ENCODE results near the gene GRIN1.

Gene GRIN1

DNA sequence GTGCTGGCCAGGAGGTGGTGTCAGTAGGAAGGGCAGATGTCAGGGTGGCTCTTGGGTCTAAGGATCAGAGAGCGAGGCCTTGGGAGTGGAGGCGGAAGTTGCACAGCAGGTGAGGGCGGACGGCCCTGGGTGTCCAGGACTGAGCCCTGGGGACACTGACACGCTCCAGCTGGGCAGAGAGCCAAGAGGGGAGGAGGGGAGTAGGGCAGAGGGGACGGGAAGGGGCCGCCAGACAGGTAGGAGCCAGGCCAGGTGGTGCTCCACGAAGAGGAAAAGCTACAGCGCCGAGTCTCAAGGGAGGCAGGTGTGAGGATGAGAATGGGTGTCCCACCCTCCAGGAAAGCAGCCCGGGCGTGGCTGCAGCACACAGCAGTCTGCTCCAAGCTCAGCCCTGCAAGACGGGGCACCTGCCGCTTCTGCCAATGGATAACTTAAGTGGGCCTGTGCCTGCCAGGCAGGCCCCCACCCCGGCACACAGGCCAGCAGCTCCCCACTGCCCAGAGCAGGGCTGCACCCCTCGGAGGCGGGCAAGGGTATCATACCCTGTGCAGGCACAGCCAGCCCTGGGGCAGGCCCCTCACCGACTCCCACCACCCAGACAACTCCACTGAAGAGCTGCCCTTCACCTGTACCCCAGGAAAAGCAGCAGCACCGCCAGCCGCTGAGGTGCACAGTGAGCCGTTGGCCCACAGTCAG, 56.7 kb downstream of the GRIN1 start:
- ChIA-PET POLR2A (interaction anchor here (0.6 to 3.1 kb wide), 7 partner anchors 21 to 66 kb away, joined by 3 to 18 read pairs (median 4); partner anchors contain the start of gene TUBB4B), CTCF (interaction anchor here (0.6 to 1.9 kb wide), 11 partner anchors 11 to 441 kb away, joined by 3 to 10 read pairs (median 3); partner anchors contain the start of gene RNF224)
- Histone ChIP-seq H3K4me1 (ENCODE audit: control insufficient read depth, insufficient read depth, low read length) (peaks cover 5% of the 10 kb centered on the region; the same call in 1 of the 2 replicates), H3K36me3 (ENCODE audit: control insufficient read depth in 2 of 2, insufficient read depth in 1 of 2, low read length in 2 of 2) (peaks cover 0 to 20% of the 10 kb centered on the region in 2 experiments; a peak in 1 of 3 replicates), H3K27ac (ENCODE audit: extremely low read depth, low read depth, low read length) (no peak overlapping the region), H3K9me3 (ENCODE audit: control insufficient read depth, insufficient read depth, low read depth, low read length) (no peaks in the 10 kb centered on the region), H3K4me3 (ENCODE audit: low read depth, low read length) (no peak overlapping the region)
- TF ChIP-seq, protein P1, sequence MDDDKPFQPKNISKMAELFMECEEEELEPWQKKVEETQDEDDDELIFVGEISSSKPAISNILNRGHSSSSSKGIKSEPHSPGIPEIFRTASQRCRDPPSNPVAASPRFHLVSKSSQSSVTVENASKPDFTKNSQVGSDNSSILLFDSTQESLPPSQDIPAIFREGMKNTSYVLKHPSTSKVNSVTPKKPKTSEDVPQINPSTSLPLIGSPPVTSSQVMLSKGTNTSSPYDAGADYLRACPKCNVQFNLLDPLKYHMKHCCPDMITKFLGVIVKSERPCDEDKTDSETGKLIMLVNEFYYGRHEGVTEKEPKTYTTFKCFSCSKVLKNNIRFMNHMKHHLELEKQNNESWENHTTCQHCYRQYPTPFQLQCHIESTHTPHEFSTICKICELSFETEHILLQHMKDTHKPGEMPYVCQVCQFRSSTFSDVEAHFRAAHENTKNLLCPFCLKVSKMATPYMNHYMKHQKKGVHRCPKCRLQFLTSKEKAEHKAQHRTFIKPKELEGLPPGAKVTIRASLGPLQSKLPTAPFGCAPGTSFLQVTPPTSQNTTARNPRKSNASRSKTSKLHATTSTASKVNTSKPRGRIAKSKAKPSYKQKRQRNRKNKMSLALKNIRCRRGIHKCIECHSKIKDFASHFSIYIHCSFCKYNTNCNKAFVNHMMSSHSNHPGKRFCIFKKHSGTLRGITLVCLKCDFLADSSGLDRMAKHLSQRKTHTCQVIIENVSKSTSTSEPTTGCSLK (tag by site-specific recombination; IDR thresholded peaks at IDR 0.05) = no peak
- no peak for TF ChIP-seq ZNF23 (tag by site-specific recombination; IDR thresholded peaks at IDR 0.05; ENCODE audit: borderline replicate concordance)
- no peak for TF ChIP-seq HOXC10 (CRISPR knock-in tag; IDR thresholded peaks at IDR 0.05)
- no peak for TF ChIP-seq ZNF174 (tag by site-specific recombination; IDR thresholded peaks at IDR 0.05)
- no peak for TF ChIP-seq OVOL3 (tag by site-specific recombination; IDR thresholded peaks at IDR 0.05)
- TF ChIP-seq, protein P2, sequence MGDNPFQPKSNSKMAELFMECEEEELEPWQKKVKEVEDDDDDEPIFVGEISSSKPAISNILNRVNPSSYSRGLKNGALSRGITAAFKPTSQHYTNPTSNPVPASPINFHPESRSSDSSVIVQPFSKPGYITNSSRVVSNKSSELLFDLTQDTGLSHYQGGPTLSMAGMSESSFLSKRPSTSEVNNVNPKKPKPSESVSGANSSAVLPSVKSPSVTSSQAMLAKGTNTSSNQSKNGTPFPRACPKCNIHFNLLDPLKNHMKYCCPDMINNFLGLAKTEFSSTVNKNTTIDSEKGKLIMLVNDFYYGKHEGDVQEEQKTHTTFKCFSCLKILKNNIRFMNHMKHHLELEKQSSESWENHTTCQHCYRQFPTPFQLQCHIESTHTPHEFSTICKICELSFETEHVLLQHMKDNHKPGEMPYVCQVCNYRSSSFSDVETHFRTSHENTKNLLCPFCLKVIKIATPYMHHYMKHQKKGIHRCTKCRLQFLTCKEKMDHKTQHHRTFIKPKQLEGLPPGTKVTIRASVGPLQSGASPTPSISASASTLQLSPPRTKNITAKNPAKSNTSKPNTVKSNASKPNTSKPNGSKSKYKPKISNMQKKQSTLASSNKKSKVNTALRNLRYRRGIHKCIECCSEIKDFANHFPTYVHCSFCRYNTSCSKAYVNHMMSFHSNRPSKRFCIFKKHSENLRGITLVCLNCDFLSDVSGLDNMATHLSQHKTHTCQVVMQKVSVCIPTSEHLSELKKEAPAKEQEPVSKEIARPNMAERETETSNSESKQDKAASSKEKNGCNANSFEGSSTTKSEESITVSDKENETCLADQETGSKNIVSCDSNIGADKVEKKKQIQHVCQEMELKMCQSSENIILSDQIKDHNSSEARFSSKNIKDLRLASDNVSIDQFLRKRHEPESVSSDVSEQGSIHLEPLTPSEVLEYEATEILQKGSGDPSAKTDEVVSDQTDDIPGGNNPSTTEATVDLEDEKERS (tag by site-specific recombination; IDR thresholded peaks at IDR 0.05) = no peak
- TF ChIP-seq ZSCAN16 (tag by site-specific recombination; IDR thresholded peaks at IDR 0.05) = no peak
- no peak for TF ChIP-seq ZNF248 (tag by site-specific recombination; IDR thresholded peaks at IDR 0.05)
- TF ChIP-seq, protein P3, sequence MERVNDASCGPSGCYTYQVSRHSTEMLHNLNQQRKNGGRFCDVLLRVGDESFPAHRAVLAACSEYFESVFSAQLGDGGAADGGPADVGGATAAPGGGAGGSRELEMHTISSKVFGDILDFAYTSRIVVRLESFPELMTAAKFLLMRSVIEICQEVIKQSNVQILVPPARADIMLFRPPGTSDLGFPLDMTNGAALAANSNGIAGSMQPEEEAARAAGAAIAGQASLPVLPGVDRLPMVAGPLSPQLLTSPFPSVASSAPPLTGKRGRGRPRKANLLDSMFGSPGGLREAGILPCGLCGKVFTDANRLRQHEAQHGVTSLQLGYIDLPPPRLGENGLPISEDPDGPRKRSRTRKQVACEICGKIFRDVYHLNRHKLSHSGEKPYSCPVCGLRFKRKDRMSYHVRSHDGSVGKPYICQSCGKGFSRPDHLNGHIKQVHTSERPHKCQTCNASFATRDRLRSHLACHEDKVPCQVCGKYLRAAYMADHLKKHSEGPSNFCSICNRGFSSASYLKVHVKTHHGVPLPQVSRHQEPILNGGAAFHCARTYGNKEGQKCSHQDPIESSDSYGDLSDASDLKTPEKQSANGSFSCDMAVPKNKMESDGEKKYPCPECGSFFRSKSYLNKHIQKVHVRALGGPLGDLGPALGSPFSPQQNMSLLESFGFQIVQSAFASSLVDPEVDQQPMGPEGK (tag by site-specific recombination; IDR thresholded peaks at IDR 0.05) = peak; percentile 64
- TF ChIP-seq, protein P4, sequence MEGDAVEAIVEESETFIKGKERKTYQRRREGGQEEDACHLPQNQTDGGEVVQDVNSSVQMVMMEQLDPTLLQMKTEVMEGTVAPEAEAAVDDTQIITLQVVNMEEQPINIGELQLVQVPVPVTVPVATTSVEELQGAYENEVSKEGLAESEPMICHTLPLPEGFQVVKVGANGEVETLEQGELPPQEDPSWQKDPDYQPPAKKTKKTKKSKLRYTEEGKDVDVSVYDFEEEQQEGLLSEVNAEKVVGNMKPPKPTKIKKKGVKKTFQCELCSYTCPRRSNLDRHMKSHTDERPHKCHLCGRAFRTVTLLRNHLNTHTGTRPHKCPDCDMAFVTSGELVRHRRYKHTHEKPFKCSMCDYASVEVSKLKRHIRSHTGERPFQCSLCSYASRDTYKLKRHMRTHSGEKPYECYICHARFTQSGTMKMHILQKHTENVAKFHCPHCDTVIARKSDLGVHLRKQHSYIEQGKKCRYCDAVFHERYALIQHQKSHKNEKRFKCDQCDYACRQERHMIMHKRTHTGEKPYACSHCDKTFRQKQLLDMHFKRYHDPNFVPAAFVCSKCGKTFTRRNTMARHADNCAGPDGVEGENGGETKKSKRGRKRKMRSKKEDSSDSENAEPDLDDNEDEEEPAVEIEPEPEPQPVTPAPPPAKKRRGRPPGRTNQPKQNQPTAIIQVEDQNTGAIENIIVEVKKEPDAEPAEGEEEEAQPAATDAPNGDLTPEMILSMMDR (tag by site-specific recombination; IDR thresholded peaks at IDR 0.05) = no peak
- no peak for TF ChIP-seq ZNF776 (tag by site-specific recombination; IDR thresholded peaks at IDR 0.05; ENCODE audit: borderline replicate concordance)
- TF ChIP-seq SP2 (tag by site-specific recombination; IDR thresholded peaks at IDR 0.05) = no peak
- no peak for TF ChIP-seq ZNF830 (tag by site-specific recombination; IDR thresholded peaks at IDR 0.05; ENCODE audit: low read depth)
- TF ChIP-seq WT1 (tag by site-specific recombination; IDR thresholded peaks at IDR 0.05) = 0 out of 2 replicates have a peak, but pooled peaks have one; percentile 16
- TF ChIP-seq GLIS1 (tag by site-specific recombination; IDR thresholded peaks at IDR 0.05) = peak; percentile 45
- no peak for TF ChIP-seq MYNN (tag by site-specific recombination; IDR thresholded peaks at IDR 0.05; ENCODE audit: borderline replicate concordance)
- no peak for TF ChIP-seq ZNF560 (tag by site-specific recombination; IDR thresholded peaks at IDR 0.05; ENCODE audit: borderline replicate concordance)
- no peak for TF ChIP-seq ZFP41 (tag by site-specific recombination; IDR thresholded peaks at IDR 0.05; ENCODE audit: borderline replicate concordance)
- no peak for TF ChIP-seq ZNF843 (tag by site-specific recombination; IDR thresholded peaks at IDR 0.05)
- TF ChIP-seq SCRT2 (tag by site-specific recombination; IDR thresholded peaks at IDR 0.05) = peak; percentile 74
- TF ChIP-seq ZNF324 (tag by site-specific recombination; IDR thresholded peaks at IDR 0.05) = no peak
- TF ChIP-seq ZNF121 (tag by site-specific recombination; IDR thresholded peaks at IDR 0.05) = no peak
- no peak for TF ChIP-seq TCF7L2 (IDR thresholded peaks at IDR 0.05; ENCODE audit: borderline replicate concordance, low read depth, low read length)
- TF ChIP-seq ZNF530 (tag by site-specific recombination; IDR thresholded peaks at IDR 0.05; ENCODE audit: low read depth) = no peak
- TF ChIP-seq, protein P5, sequence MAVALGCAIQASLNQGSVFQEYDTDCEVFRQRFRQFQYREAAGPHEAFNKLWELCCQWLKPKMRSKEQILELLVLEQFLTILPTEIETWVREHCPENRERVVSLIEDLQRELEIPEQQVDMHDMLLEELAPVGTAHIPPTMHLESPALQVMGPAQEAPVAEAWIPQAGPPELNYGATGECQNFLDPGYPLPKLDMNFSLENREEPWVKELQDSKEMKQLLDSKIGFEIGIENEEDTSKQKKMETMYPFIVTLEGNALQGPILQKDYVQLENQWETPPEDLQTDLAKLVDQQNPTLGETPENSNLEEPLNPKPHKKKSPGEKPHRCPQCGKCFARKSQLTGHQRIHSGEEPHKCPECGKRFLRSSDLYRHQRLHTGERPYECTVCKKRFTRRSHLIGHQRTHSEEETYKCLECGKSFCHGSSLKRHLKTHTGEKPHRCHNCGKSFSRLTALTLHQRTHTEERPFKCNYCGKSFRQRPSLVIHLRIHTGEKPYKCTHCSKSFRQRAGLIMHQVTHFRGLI (tag by site-specific recombination; IDR thresholded peaks at IDR 0.05) = no peak
- TF ChIP-seq ZNF585B (tag by site-specific recombination; IDR thresholded peaks at IDR 0.05) = no peak
- TF ChIP-seq OSR2 (tag by site-specific recombination; IDR thresholded peaks at IDR 0.05) = no peak

All from HEK293 (cell line).